Stomach (tissue), 4 donors: ENCODE data around the gene RAB20.

ENCODE experiments used
- EP300 ChIP-seq: sonication (generic); formaldehyde crosslinking; IDR thresholded peaks from one replicate; pipeline ENCODE4 v1.6.1; 2017; ENCODE audit warnings: antibody characterized with exemption
- POLR2A ChIP-seq, 4 donors: fragments of 450-650 bp; IDR thresholded peaks; one replicate each; pipeline ENCODE4 v1.6.1; 2016; ENCODE audit warnings: antibody characterized with exemption in 4 of 4, control low read depth in 2 of 4, mild to moderate bottlenecking in 1 of 4, moderate library complexity in 1 of 4
- POLR2AphosphoS5 ChIP-seq, 3 donors: sonication (generic); formaldehyde crosslinking; IDR thresholded peaks; one replicate each; pipeline ENCODE4 v1.6.1; 2016; ENCODE audit warnings: antibody characterized with exemption in 3 of 3
- TF ChIP-seq, protein P1 (sequence below), 7 experiments: fragments of 450-650 bp in 4 of 7; fragments of 200-600 bp in 3 of 7; sonication (generic) in 3 of 7; IDR thresholded peaks; one replicate each; pipeline ENCODE4 v1.5.1; 2016 to 2019; ENCODE audit warnings: antibody characterized with exemption in 7 of 7, control low read depth in 2 of 7, mild to moderate bottlenecking in 1 of 7

- TF ChIP-seq POLR2A (IDR thresholded peaks at IDR 0.05) (no peak), EP300 (no peak), POLR2AphosphoS5 (IDR thresholded peaks at IDR 0.05) (no peak)
- TF ChIP-seq, protein P1, sequence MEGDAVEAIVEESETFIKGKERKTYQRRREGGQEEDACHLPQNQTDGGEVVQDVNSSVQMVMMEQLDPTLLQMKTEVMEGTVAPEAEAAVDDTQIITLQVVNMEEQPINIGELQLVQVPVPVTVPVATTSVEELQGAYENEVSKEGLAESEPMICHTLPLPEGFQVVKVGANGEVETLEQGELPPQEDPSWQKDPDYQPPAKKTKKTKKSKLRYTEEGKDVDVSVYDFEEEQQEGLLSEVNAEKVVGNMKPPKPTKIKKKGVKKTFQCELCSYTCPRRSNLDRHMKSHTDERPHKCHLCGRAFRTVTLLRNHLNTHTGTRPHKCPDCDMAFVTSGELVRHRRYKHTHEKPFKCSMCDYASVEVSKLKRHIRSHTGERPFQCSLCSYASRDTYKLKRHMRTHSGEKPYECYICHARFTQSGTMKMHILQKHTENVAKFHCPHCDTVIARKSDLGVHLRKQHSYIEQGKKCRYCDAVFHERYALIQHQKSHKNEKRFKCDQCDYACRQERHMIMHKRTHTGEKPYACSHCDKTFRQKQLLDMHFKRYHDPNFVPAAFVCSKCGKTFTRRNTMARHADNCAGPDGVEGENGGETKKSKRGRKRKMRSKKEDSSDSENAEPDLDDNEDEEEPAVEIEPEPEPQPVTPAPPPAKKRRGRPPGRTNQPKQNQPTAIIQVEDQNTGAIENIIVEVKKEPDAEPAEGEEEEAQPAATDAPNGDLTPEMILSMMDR (IDR thresholded peaks at IDR 0.05): no peak
These were observed 78.0 kb downstream of the RAB20 start for GRCh38 chr13:110483386-110483968.
